ENCODE data around the gene ZMYND19.
A peak's percentile ranks its signal among the peaks of the same experiment; 100 is the strongest.

ZMYND19 gene

DNA sequence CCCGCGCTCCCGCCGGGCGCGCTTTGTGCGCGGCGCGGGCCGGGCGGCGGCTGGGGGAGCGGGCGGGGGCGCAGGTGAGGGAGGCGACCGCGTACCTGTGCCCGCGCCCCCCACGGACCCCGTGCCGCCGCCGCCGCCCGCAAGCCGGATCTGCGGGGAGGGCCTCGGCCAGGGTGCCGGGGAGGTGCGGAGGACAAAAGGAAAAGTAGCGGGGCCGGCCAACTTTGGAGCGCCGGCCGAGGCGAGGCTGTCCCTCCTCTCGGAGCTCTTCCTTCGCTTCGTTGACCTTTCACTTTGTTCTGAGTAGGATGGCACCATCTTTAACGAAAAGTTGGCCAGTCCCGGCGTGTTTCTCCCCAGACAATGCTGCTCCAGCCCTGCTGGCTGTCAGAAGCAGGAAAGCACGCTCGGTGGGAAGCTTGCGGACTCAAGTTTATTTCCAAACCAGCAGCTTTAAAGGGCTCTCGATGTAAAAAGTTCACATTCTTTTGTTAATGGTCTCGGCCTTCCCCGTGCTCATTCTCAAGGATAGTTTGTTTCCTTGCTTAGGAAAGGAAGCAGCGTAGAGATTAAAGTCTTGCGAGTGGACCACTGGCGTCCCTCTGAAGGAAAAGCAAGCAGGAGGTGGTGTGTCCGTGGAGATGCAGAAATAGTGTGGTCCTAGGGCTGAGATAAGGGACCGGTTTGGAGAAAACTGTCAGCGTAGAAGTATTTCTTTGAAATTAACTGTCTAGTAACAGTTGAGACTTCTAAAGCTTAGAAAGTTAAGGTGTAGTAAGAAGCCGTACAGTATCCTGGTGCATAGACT is 29.1 kb upstream of the ZMYND19 start:
- H3K27ac ChIP-seq: peak overlapping the region; percentile 64
- peak overlapping the region; percentile 68 for H3K4me3 ChIP-seq (ENCODE audit: low read depth, low read length)

DNA sequence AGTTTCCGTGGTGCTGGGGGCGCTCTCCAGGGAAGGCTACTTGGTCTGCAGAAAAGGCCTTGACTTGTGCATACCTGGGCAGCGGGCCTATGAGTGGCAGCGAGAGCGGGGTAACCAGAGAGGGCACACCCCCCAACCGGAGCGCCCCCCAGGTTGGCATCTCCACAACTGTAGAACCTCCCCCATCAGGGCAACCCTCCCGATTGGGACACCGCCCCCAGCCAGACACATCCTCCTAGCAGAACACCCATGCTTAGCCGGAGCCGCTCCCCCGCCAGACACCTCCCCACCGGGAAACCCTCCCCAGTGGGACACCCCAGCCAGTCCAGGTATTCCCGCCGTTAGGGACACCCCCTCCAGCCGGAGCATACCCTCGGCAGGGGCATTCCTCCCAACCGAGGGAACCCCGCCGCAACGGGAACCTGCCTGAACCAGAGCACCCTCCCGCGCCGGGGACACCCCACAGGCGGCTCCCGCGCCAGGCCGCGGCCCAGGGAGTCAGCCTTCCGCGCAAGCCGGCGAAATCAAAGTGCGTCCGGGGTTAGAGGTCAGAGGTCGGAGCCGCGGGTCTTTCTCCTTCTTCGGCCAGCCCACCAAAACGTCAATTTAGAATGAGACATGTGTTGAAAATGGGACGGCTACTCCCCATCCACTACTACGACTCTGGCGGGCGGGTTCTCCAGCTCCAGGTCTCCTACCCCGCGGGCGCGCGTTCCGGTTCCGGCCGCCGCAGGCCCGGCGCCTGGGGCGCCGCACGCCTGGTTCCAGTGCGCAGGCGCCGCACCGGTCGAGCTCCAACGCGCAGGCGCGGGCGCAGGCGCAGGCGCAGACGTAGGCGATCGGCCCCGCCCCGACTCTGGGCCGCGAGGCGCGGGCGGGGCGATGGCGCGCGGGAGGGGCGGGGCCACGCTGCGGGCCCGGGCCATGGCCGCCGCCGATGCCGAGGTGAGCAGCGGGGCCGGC is 28.1 kb upstream of the ZMYND19 start, which contains the start of gene EHMT1:
EHMT1 (plus strand) TSS at position 901 of the 963 bp plus-strand sequence; CDS start at position 925, 24 bp downstream.
- Histone ChIP-seq H3K4me1 (no peaks in the 10 kb centered on the region), H3K9ac (peak within 1 kb of the TSS; percentile 72), H3K4me3 (ENCODE audit: low read depth, low read length) (peak within 1 kb of the TSS; percentile 94), H3K27ac (peak within 1 kb of the TSS; percentile 87), H3K79me2 (peaks cover 22% of the 10 kb centered on the region), H3K27me3 (ENCODE audit: control insufficient read depth, insufficient read depth, low read length) (no peaks in the 10 kb centered on the region), H3K36me3 (ENCODE audit: control insufficient read depth, insufficient read depth, low read length) (no peaks in the 10 kb centered on the region), H2AFZ (peak within 1 kb of the TSS; percentile 68), H3K9me3 (ENCODE audit: control insufficient read depth, low read length) (no peaks in the 10 kb centered on the region), H3K4me2 (ENCODE audit: low read length) (peak within 1 kb of the TSS; percentile 98)
- TF ChIP-seq, protein P1, sequence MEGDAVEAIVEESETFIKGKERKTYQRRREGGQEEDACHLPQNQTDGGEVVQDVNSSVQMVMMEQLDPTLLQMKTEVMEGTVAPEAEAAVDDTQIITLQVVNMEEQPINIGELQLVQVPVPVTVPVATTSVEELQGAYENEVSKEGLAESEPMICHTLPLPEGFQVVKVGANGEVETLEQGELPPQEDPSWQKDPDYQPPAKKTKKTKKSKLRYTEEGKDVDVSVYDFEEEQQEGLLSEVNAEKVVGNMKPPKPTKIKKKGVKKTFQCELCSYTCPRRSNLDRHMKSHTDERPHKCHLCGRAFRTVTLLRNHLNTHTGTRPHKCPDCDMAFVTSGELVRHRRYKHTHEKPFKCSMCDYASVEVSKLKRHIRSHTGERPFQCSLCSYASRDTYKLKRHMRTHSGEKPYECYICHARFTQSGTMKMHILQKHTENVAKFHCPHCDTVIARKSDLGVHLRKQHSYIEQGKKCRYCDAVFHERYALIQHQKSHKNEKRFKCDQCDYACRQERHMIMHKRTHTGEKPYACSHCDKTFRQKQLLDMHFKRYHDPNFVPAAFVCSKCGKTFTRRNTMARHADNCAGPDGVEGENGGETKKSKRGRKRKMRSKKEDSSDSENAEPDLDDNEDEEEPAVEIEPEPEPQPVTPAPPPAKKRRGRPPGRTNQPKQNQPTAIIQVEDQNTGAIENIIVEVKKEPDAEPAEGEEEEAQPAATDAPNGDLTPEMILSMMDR (IDR thresholded peaks at IDR 0.05): no peak

More for the DNA sequence above, 29.1 kb upstream of the ZMYND19 start:
- H2AFZ ChIP-seq: peak overlapping the region; percentile 59
- no peaks in the 10 kb centered on the region for H3K4me1 ChIP-seq
- no peaks in the 10 kb centered on the region for H3K9me3 ChIP-seq (ENCODE audit: control insufficient read depth, low read length)
- TF ChIP-seq, protein P1 (IDR thresholded peaks at IDR 0.05): no peak
- H3K4me2 ChIP-seq (ENCODE audit: low read length): peak overlapping the region; percentile 82
- H3K9ac ChIP-seq: no peak overlapping the region
- H3K36me3 ChIP-seq (ENCODE audit: control insufficient read depth, insufficient read depth, low read length): no peaks in the 10 kb centered on the region
- H3K27me3 ChIP-seq (ENCODE audit: control insufficient read depth, insufficient read depth, low read length): no peaks in the 10 kb centered on the region
- H3K79me2 ChIP-seq: peaks cover 30% of the 10 kb centered on the region

DNA sequence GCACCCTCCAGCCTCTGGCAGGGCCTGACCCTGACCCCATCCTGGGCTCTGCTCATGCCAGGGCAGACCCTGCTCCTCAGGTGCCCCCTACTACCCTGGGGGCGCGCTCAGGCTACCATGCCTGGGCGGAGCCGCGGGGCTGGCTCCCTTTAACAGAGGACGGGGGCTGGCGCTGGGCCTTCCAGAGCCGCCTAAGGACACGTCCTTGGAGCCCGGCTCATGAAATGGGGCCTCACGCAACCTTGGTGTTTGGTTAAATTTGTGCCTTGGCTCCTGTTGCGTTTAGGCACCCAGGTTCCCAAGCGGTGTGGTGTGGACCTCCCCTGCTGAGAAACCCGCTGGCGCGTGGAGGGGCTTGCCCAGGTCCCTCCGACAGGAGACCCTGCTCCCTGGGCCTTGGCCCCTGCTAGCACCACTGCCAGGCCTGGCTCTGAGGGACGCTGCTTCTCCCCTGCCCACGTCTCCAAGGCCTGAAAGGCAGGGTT is 25.1 kb upstream of the ZMYND19 start:
- no peaks in the 10 kb centered on the region for H3K9me3 ChIP-seq (ENCODE audit: control insufficient read depth, low read length)

GRCh38 chr9:137614631-137615386 is 24.5 kb upstream of the ZMYND19 start:
- Histone ChIP-seq H3K9me3 (ENCODE audit: control insufficient read depth, low read length) (no peaks in the 10 kb centered on the region), H3K9ac (no peak overlapping the region), H3K27me3 (ENCODE audit: control insufficient read depth, insufficient read depth, low read length) (no peaks in the 10 kb centered on the region), H3K4me1 (peaks cover 7% of the 10 kb centered on the region), H3K27ac (no peak overlapping the region), H2AFZ (no peak overlapping the region), H3K79me2 (peaks cover 6% of the 10 kb centered on the region), H3K4me3 (ENCODE audit: low read depth, low read length) (no peak overlapping the region), H3K36me3 (ENCODE audit: control insufficient read depth, insufficient read depth, low read length) (no peaks in the 10 kb centered on the region), H3K4me2 (ENCODE audit: low read length) (no peak overlapping the region)
- TF ChIP-seq, protein P1 (IDR thresholded peaks at IDR 0.05): no peak

More for the DNA sequence above, 25.1 kb upstream of the ZMYND19 start:
- Histone ChIP-seq H3K27me3 (ENCODE audit: control insufficient read depth, insufficient read depth, low read length) (no peaks in the 10 kb centered on the region), H3K36me3 (ENCODE audit: control insufficient read depth, insufficient read depth, low read length) (no peaks in the 10 kb centered on the region), H3K9ac (no peak overlapping the region), H3K79me2 (peaks cover 5% of the 10 kb centered on the region), H3K4me1 (peaks cover 7% of the 10 kb centered on the region), H3K4me3 (ENCODE audit: low read depth, low read length) (no peak overlapping the region), H3K4me2 (ENCODE audit: low read length) (no peak overlapping the region), H2AFZ (no peak overlapping the region), H3K27ac (no peak overlapping the region)
- TF ChIP-seq, protein P1 (IDR thresholded peaks at IDR 0.05): no peak
